WI38 (cell line): ENCODE results near the gene IL4R.
"Not testable (repeated sequence)": the region's sequence is repeated elsewhere in the genome, so short reads cannot be mapped to it uniquely, and the experiment has no call there.

Source experiments
- H3K4me3 ChIP-seq: 2 replicates; pipeline ENCODE4 v1.5.1; 2011; ENCODE audit warnings: low read depth, mild to moderate bottlenecking, control low read depth, low read length
- TF ChIP-seq, protein P1 (sequence below): IDR thresholded peaks from 2 replicates; pipeline ENCODE4 v1.5.1; 2012; ENCODE audit warnings: low read depth, mild to moderate bottlenecking, control low read depth, low read length

The IL4R gene

GRCh38 chr16:27406511-27407128 is 92.8 kb downstream of the IL4R start:
- no peak overlapping the region for H3K4me3 ChIP-seq

DNA sequence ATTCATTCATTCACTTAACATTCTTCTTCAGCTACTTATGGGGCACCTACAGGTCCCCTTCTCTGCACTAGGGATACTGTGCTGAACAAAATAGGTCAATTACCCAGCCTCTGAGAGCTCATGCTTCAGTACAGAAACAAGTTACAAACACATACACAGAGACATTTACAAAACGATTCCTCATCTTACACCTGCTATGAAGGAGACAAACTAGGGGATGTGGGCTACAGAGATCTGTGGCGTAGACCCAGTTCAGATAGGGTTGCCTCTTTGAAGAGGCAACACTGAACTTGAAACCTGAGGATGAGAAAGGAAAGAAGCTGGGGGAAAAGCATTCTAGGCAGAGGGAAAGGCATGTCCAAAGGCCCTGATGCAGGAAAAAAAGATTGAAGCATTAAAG is 93.4 kb downstream of the IL4R start:
- H3K4me3 ChIP-seq: no peak overlapping the region
- TF ChIP-seq, protein P1, sequence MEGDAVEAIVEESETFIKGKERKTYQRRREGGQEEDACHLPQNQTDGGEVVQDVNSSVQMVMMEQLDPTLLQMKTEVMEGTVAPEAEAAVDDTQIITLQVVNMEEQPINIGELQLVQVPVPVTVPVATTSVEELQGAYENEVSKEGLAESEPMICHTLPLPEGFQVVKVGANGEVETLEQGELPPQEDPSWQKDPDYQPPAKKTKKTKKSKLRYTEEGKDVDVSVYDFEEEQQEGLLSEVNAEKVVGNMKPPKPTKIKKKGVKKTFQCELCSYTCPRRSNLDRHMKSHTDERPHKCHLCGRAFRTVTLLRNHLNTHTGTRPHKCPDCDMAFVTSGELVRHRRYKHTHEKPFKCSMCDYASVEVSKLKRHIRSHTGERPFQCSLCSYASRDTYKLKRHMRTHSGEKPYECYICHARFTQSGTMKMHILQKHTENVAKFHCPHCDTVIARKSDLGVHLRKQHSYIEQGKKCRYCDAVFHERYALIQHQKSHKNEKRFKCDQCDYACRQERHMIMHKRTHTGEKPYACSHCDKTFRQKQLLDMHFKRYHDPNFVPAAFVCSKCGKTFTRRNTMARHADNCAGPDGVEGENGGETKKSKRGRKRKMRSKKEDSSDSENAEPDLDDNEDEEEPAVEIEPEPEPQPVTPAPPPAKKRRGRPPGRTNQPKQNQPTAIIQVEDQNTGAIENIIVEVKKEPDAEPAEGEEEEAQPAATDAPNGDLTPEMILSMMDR: no peak

More at GRCh38 chr16:27406511-27407128, 92.8 kb downstream of the IL4R start:
- TF ChIP-seq, protein P1: no peak

DNA sequence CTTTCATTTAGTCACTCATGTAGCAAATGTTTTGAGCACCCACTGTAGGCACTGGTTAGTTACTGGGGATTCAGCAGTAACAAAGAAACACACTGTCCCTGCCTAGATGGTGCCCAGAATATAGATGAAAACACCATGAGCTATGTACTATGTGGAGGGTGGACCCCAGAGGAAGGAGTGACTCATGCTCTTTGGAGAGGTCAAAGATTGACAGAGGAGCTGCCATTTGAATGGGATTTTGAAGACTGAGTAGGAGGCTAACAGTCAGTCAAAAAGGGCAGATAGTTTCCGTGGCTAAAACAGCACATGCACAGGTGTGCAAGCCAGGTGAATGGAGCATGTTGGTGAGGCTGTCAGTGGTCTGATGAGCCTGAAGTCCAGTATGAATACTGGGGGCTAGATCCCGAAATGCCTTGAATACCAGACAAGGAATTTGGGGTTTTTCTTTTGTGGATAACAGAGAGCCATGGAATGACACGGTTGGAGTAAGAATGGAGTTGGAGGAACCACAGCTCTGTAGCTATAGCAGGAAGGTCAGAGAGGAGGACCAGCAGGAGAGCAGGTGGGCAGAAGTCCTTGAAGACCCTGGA is 94.3 kb downstream of the IL4R start:
- TF ChIP-seq, protein P1: no peak

DNA sequence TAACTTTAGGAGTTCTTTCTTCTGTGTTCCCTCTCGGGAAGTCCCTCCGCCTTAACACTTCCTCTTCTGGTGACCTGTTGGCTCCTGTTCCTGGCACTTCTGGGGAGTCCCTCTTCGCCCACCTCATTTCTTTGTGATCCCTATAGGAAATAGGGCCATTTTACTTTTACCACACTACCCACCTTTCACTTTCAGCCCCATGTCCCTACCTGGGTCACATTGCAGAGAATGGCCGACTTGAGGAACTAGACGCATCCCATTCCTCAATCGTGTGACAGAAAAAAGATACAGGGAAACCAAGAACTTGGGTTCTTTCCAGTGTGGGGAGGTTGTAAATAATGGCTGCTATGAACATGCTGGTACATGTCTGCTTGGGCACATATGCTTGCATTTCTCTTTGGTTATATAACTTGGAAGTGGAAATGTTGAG is 94.8 kb downstream of the IL4R start:
- no peak overlapping the region for H3K4me3 ChIP-seq
- TF ChIP-seq, protein P1: no peak

More for the DNA sequence above, 94.3 kb downstream of the IL4R start:
- no peak overlapping the region for H3K4me3 ChIP-seq

GRCh38 chr16:27409958-27410357 is 96.2 kb downstream of the IL4R start:
- not testable (repeated sequence) for H3K4me3 ChIP-seq

GRCh38 chr16:27410761-27411160 is 97.0 kb downstream of the IL4R start:
- TF ChIP-seq, protein P1: no peak
- no peak overlapping the region for H3K4me3 ChIP-seq

DNA sequence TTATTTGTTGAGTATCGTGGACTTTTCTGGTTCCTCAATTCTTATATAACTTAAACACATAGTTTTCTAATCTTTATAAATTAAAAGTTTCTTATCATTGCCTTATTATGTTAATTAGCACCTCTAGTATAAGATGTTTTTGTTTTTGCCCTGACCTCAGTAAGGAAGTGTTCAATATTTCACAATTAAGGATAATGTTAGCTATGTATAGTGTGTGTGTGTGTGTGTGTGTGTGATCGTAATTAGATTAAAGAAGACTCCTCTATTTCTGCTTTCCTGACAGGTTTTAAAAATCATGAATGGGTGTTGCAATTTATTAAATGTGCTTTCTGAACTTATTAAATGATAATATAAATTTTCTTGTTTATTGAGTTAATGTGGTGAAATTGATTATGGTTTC is 100.2 kb downstream of the IL4R start:
- H3K4me3 ChIP-seq: no peak overlapping the region
- TF ChIP-seq, protein P1: no peak
